ENCODE results near the gene ITM2B.

GRCh38 chr13:48222358-48223301 lies 10.4 kb upstream of the ITM2B start:
- TF ChIP-seq, protein P1, sequence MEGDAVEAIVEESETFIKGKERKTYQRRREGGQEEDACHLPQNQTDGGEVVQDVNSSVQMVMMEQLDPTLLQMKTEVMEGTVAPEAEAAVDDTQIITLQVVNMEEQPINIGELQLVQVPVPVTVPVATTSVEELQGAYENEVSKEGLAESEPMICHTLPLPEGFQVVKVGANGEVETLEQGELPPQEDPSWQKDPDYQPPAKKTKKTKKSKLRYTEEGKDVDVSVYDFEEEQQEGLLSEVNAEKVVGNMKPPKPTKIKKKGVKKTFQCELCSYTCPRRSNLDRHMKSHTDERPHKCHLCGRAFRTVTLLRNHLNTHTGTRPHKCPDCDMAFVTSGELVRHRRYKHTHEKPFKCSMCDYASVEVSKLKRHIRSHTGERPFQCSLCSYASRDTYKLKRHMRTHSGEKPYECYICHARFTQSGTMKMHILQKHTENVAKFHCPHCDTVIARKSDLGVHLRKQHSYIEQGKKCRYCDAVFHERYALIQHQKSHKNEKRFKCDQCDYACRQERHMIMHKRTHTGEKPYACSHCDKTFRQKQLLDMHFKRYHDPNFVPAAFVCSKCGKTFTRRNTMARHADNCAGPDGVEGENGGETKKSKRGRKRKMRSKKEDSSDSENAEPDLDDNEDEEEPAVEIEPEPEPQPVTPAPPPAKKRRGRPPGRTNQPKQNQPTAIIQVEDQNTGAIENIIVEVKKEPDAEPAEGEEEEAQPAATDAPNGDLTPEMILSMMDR (IDR thresholded peaks at IDR 0.05; ENCODE audit: insufficient read depth, low read depth, low read length): no peak
- TF ChIP-seq EZH2 (IDR thresholded peaks at IDR 0.05; ENCODE audit: insufficient read depth, low read length): no peak

Data from astrocyte (in vitro differentiated cells and primary cell).